Hepatocyte (in vitro differentiated cells): Measurements from ENCODE around the gene ORM1. TPM values are rescaled to one million over a fixed set of nuclear protein-coding genes. Genes with fewer than 3 reads are reported as not detected.
A peak's percentile ranks its signal among the peaks of the same experiment; 100 is the strongest.

Experiments
- DNase-seq: peaks from one replicate; pipeline ENCODE4 v3.0.0-alpha.2; 2016; ENCODE audit warnings: low spot score
- H2AFZ ChIP-seq: fragments of 200-600 bp; sonication (generic); 2 replicates; pipeline ENCODE4 v1.6.0; 2016; ENCODE audit warnings: antibody characterized with exemption, mild to moderate bottlenecking
- H3K27ac ChIP-seq: fragments of 200-600 bp; sonication (generic); 2 replicates; pipeline ENCODE4 v1.5.1; 2016; ENCODE audit warnings: mild to moderate bottlenecking
- H3K27me3 ChIP-seq: fragments of 200-600 bp; sonication (generic); 2 replicates; pipeline ENCODE4 v1.6.1; 2016
- H3K36me3 ChIP-seq: fragments of 200-600 bp; sonication (generic); replicated peaks from 2 replicates; pipeline ENCODE4 v1.5.1; 2016; ENCODE audit warnings: low read depth; ENCODE audit not compliant: insufficient read depth
- H3K4me1 ChIP-seq: fragments of 200-600 bp; sonication (generic); 2 replicates; pipeline ENCODE4 v1.5.1; 2016; ENCODE audit warnings: mild to moderate bottlenecking, moderate library complexity; ENCODE audit not compliant: insufficient read depth
- H3K4me2 ChIP-seq: fragments of 200-600 bp; sonication (generic); 2 replicates; pipeline ENCODE4 v1.6.0; 2016
- H3K4me3 ChIP-seq: fragments of 200-600 bp; sonication (generic); 2 replicates; pipeline ENCODE4 v1.5.1; 2016; ENCODE audit warnings: mild to moderate bottlenecking
- H3K79me2 ChIP-seq: fragments of 200-600 bp; sonication (generic); 2 replicates; pipeline ENCODE4 v1.6.0; 2017; ENCODE audit warnings: mild to moderate bottlenecking
- H3K9me2 ChIP-seq: fragments of 200-600 bp; sonication (generic); replicated peaks from 2 replicates; pipeline ENCODE4 v1.6.0; 2017; ENCODE audit warnings: mild to moderate bottlenecking; ENCODE audit not compliant: insufficient read depth
- H3K9me3 ChIP-seq: fragments of 200-600 bp; sonication (generic); 2 replicates; pipeline ENCODE4 v1.5.1; 2016; ENCODE audit warnings: low read depth, mild to moderate bottlenecking
- H4K20me1 ChIP-seq: fragments of 200-600 bp; sonication (generic); 2 replicates; pipeline ENCODE4 v1.6.0; 2016; ENCODE audit warnings: mild to moderate bottlenecking; ENCODE audit not compliant: insufficient read depth, poor library complexity, severe bottlenecking
- EZH2 ChIP-seq: fragments of 200-600 bp; sonication (generic); IDR thresholded peaks from 2 replicates; pipeline ENCODE4 v1.6.1; 2016; ENCODE audit warnings: antibody characterized with exemption, mild to moderate bottlenecking, borderline replicate concordance
- EZH2phosphoT487 ChIP-seq: fragments of 200-600 bp; sonication (generic); IDR thresholded peaks from one replicate; pipeline ENCODE4 v1.6.1; 2018; ENCODE audit warnings: antibody characterized with exemption, mild to moderate bottlenecking, low read depth, moderate library complexity; ENCODE audit not compliant: unreplicated experiment, severe bottlenecking
- WGBS: methylation state at CpG from one replicate; pipeline ENCODE4 v1.1.6; 2016; ENCODE audit warnings: low lambda C conversion rate; ENCODE audit errors: missing lambda C conversion rate; 5-methylcytosine and 5-hydroxymethylcytosine counted together
- polyA plus RNA-seq: library from polyadenylated mRNA; unstranded; fragments of >200 nt; fragmentation: Nextera tagmentation; extraction: Ambion mirVana; gene quantifications from 2 replicates; pipeline ENCODE4 v1.2.1, GENCODE V29; 2016
- total RNA-seq: library from RNA; depleted of rRNA; stranded (reverse); fragments of >200 nt; gene quantifications from 2 replicates; pipeline ENCODE4 v1.2.3, GENCODE V29; 2014
- TF ChIP-seq, protein P1 (sequence below): fragments of 200-600 bp; sonication (generic); IDR thresholded peaks from 2 replicates; pipeline ENCODE4 v1.5.1; 2016; ENCODE audit warnings: antibody characterized with exemption, mild to moderate bottlenecking; ENCODE audit not compliant: poor library complexity

ORM1 gene
- total and polyA plus RNA-seq, 2 experiments from 2014 or later: 472 to 976 TPM

DNA sequence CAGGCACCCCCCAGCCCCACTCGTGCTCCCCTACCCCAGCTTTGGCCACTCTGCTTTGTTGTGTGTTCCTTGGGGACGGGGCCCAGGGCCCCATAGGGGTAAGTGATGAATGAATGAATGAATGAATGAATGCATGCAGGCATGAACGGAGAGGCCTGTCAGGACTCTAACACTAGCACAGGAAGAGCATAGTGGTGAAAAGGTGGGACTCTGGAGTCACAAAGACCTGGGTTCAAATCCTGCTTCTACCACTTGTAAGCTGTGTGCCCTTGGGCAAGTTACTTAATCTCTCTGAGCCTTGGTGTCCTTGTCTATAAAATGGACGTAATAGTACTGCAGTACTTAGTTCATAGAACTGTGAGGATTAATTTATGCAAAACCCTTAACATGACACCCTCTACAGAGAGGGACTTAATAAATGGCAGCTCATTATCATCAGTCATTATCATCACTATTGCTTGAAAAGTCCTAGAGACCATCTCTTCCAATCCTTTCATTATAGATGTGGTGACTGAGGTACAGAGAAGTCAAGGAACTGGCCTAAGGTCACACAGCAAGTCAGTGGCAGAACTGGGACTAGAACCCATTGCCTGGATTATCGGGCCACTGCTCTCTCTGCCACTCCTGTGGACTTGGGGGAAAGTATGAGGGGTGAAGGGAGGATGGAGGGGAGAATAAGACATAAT lies 20.0 kb downstream of the ORM1 start:
- Histone ChIP-seq H3K4me1 (no peaks in the 10 kb centered on the region), H3K4me2 (no peak overlapping the region), H4K20me1 (no peaks in the 10 kb centered on the region), H3K36me3 (no peaks in the 10 kb centered on the region), H2AFZ (no peak overlapping the region), H3K9me3 (no peaks in the 10 kb centered on the region), H3K27ac (no peak overlapping the region), H3K9me2 (no peaks in the 10 kb centered on the region), H3K4me3 (no peak overlapping the region), H3K79me2 (no peaks in the 10 kb centered on the region), H3K27me3 (no peaks in the 10 kb centered on the region)
- no peak for DNase-seq
- TF ChIP-seq, protein P1, sequence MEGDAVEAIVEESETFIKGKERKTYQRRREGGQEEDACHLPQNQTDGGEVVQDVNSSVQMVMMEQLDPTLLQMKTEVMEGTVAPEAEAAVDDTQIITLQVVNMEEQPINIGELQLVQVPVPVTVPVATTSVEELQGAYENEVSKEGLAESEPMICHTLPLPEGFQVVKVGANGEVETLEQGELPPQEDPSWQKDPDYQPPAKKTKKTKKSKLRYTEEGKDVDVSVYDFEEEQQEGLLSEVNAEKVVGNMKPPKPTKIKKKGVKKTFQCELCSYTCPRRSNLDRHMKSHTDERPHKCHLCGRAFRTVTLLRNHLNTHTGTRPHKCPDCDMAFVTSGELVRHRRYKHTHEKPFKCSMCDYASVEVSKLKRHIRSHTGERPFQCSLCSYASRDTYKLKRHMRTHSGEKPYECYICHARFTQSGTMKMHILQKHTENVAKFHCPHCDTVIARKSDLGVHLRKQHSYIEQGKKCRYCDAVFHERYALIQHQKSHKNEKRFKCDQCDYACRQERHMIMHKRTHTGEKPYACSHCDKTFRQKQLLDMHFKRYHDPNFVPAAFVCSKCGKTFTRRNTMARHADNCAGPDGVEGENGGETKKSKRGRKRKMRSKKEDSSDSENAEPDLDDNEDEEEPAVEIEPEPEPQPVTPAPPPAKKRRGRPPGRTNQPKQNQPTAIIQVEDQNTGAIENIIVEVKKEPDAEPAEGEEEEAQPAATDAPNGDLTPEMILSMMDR: no peak
- 92% methylated on average over 5 of the region's 5 CpGs for WGBS

DNA sequence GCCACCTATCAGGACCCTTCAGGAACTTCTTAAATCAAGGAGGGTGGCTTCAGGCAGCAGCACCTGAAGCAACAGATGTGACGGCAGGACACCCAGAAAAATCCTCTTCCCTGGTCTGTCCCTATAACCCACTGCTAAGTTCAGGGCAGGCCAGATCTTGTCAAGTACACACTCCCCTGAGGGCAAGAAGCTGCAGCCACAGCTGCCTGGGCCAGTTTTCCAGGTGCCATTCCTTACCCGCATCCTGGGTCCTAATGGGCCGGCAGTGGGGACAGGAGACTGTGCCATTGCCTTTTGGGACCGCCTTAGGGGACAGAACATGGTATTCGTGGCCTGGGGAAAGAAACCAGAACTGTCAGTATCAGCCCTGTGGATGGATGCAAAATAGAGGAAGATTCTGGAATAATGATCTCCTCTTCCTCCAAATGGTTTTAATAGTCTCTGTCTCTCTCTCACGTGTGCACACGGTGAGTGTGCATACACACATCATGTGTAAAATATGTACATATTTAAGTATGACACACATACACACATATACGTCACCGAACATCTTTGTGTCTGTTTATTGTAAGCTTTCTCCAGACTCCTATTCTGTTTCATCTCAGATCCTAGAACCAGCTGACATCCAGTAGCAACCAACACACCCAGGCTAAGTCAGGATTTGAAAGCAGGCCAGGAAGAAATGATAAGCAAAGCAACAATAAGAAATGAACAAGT lies 20.7 kb downstream of the ORM1 start:
- Histone ChIP-seq H3K79me2 (no peaks in the 10 kb centered on the region), H3K4me1 (peaks cover 4% of the 10 kb centered on the region), H4K20me1 (no peaks in the 10 kb centered on the region), H3K4me3 (no peak overlapping the region), H2AFZ (no peak overlapping the region), H3K27ac (peak overlapping the region; percentile 50), H3K9me3 (no peaks in the 10 kb centered on the region), H3K27me3 (no peaks in the 10 kb centered on the region), H3K4me2 (no peak overlapping the region), H3K36me3 (no peaks in the 10 kb centered on the region), H3K9me2 (no peaks in the 10 kb centered on the region)
- DNase-seq: peak; percentile 34
- WGBS: 84% methylated on average over 9 of the region's 9 CpGs
- TF ChIP-seq EZH2phosphoT487 (no peak), EZH2 (no peak)
- TF ChIP-seq, protein P1: no peak

DNA sequence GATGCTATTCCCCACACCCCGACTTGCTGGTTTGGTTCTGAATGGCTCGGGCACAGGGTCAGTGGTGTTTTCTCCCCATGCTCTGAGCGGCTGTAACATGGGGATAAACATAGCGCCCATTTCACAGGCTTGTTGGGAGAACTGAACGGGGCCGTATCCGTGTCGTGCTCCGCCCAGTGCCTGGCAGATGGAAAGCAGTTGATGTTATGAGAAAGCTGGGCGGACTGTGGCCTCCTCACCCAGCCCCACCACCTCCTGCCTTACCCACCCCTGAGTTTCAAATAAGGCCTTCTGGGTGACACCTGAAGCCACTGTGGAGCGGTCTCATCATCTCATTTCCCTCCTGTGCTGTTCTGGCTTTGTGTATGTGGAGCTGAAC lies 21.3 kb downstream of the ORM1 start:
- H3K9me2 ChIP-seq: no peaks in the 10 kb centered on the region
- no peaks in the 10 kb centered on the region for H3K27me3 ChIP-seq
- no peaks in the 10 kb centered on the region for H3K36me3 ChIP-seq
- H3K27ac ChIP-seq: no peak overlapping the region
- H2AFZ ChIP-seq: no peak overlapping the region
- H3K4me2 ChIP-seq: no peak overlapping the region
- WGBS: 87% methylated on average over 11 of the region's 11 CpGs
- H3K79me2 ChIP-seq: no peaks in the 10 kb centered on the region
- H4K20me1 ChIP-seq: no peaks in the 10 kb centered on the region
- TF ChIP-seq, protein P1: no peak
- TF ChIP-seq EZH2 (no peak), EZH2phosphoT487 (no peak)
- peaks cover 6% of the 10 kb centered on the region for H3K4me1 ChIP-seq
- no peak overlapping the region for H3K4me3 ChIP-seq
- no peaks in the 10 kb centered on the region for H3K9me3 ChIP-seq
- DNase-seq: no peak
